DMS53 (cell line): ENCODE data around the gene CNPY3.
"Not testable (repeated sequence)": the region's sequence is repeated elsewhere in the genome, so short reads cannot be mapped to it uniquely, and the experiment has no call there.

Experiments
- DNase-seq: peaks from one replicate; lab custom pipeline; 2025; lab: John Stamatoyannopoulos, UW

Gene CNPY3

GRCh38 chr6:42928986-42929820 is at the start of gene CNPY3:
Gene CNPY3 (plus strand): TSS chr6:42929480. CDS start chr6:42929571, 91 bp downstream.
- peak; percentile 99 for DNase-seq

DNA sequence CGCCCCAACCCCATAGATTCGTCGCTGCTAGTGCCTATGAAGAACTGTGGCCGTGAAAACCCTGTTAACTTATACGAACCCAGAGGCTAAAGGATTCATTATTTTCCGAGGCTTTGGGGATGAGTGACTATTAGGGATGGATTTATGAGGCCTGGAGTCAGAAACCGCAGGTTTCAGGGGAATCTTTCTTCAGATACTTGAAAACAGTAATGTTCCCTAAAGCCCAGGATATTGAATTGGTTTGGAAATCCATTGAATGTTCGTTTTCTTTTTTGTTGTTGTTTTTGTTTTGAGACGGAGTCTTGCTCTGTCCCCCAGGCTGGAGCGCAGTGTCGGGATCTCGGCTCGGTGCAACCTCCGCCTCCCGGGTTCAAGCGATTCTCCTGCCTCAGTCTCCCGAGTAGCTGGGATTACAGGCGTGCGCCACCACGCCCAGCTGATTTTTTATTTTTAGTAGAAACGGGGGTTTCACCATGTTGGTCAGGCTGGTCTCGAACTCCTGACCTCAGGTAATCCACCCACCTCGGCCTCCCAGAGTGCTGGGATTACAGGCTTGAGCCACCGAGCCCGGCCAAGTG is 49.0 kb upstream of the CNPY3 start:
- DNase-seq = not testable (repeated sequence)

DNA sequence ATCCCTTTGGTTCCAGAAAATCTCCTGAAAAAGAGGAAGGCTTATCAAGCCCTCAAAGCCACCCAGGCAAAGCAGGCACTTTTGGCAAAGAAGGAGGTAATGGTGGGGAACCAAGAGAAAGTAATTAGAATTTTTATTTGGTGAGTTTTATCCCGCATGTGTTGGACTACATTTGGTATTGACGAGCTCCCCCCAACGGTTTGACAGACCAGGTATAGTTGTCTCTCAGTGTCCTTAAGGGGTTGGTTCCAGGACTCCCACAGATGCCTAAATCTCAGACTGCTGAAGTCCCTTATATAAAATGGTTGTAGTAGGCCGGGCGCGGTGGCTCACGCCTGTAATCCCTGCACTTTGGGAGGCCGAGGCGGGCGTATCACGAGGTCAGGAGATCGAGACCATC is 48.4 kb upstream of the CNPY3 start:
- not testable (repeated sequence) for DNase-seq

GRCh38 chr6:42885702-42886101 is 43.6 kb upstream of the CNPY3 start:
- no peak for DNase-seq

DNA sequence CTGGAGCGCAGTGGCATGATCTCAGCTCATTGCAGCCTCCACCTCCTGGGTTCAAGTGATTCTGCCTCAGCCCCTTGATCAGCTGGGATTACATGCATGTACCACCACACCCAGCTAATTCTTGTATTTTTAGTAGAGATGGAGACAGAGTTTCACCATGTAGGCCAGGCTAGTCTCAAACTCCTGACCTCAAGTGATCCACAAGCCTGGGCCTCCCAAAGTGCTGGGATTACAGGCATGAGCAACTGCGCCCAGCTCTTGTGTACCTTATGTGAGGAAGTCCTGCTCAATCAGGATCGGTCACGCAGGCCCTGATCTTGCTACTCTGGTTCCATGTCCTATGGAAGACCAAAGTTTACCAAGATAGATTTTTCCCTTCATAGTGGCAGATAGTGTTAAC is 41.1 kb upstream of the CNPY3 start:
- not testable (repeated sequence) for DNase-seq

DNA sequence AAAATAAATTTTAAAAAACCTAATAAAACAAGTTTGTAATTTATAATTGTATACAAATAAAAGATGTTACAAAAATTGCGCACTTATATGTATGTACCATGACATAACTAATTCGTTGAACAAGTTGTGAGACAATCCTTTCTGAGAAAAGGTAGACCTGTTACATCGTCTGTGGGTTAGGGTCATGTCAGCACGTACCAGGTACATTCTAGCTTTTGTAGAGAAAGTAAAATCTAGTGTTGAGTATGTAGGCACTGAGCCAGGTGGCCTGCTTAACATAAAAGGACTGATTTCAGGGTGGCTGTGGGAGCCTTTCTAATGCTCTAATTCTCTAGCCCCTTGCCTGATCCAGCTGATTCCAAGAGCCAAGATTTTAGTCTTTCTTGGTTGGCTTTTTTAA is 39.5 kb upstream of the CNPY3 start:
- peak; percentile 61 for DNase-seq

- peak; percentile 98 for DNase-seq
These were observed 38.7 kb upstream of the CNPY3 start for GRCh38 chr6:42890311-42891198.

DNA sequence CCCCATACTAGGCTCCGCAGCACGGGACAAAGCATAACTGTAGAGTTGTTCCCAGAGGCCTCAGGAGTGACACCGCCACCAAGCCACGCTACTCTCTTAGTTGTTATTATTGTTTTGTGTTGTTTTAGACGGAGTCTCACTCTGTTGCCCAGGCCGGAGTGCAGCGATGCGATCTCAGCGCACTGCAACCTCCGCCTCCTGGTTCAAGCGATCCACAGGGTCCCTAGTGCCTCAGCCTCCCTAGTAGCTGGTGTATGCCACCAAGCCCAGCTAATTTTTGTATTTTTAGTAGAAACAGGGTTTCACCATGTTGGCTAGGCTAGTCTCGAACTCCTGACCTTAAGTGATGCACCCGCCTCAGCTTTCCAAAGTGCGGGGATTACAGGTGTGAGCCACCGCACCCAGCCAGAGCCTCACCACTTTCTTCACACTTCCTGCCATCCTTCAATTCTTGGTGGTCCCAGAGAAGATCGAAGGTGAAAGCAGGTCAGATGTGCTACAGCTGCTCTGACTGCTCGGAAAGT is 38.0 kb upstream of the CNPY3 start:
- DNase-seq = no peak

- not testable (repeated sequence) for DNase-seq
These were observed 35.0 kb upstream of the CNPY3 start for GRCh38 chr6:42894041-42894828.

- DNase-seq = no peak
These were observed 33.0 kb upstream of the CNPY3 start for GRCh38 chr6:42896178-42896719.

DNA sequence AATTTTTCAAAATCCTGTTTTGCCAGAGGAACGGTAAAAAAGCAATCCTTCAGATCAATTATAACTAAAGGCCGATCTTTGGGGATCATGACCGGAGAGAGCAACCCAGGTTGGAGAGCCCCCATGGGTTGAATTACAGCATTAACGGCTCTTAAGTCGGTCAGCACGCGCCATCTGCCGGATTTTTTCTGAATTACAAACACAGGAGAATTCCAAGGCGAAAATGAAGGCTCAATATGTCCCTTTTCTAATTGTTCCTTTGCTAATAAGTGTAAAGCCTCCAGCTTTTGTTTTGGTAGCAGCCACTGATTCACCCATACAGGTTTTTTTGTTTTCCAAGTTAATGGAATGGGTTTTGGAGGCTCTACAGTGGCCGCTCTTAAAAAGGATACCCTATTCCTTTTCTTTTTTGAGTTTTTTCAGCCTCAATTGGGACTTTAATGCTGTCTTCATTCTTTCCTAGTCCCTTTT is 30.4 kb upstream of the CNPY3 start:
- peak; percentile 82 for DNase-seq

- no peak for DNase-seq
These were observed 29.4 kb upstream of the CNPY3 start for GRCh38 chr6:42899871-42900270.

- DNase-seq = peak; percentile 91
These were observed 27.7 kb upstream of the CNPY3 start for GRCh38 chr6:42901538-42901957.

DNA sequence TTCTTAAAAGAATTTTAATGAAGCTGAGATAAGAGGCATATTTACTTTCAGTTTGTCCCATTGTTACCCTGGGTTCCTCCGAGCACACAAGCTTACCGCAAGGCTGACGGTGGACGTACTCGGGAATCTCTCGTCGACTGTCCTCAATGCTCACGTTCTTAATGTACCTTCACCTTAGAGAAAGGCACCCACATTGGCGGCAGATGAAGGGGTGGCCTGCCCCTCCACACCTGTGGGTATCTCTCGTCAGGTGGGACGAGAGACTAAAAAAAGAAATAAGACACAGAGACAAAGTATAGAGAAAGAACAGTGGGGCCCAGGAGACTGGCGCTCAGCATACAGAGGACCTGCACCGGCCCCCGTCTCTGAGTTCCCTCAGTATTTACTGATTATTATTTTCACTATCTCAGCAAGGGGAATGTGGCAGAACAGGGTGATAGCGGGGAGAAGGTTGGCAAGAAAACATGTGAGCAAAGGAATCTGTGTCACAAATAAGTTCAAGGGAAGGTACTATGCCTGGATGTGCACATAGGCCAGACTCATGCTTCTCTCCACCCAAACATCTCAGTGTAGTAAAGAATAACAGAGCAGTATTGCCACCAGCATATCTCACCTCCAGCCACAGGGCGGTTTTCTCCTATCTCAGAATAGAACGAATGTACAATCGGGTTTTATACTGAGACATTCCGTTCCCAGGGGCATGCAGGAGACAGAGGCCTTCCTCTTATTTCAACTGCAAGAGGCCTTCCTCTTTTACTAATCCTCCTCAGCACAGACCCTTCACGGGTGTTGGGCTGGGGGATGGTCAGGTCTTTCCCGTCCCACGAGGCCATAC is 26.6 kb upstream of the CNPY3 start:
- DNase-seq = not testable (repeated sequence)

GRCh38 chr6:42904467-42904866 is 24.8 kb upstream of the CNPY3 start:
- DNase-seq = no peak

- no peak for DNase-seq
These were observed 21.9 kb upstream of the CNPY3 start for GRCh38 chr6:42907336-42907735.

- no peak for DNase-seq
These were observed 19.4 kb upstream of the CNPY3 start for GRCh38 chr6:42909835-42910234.

DNA sequence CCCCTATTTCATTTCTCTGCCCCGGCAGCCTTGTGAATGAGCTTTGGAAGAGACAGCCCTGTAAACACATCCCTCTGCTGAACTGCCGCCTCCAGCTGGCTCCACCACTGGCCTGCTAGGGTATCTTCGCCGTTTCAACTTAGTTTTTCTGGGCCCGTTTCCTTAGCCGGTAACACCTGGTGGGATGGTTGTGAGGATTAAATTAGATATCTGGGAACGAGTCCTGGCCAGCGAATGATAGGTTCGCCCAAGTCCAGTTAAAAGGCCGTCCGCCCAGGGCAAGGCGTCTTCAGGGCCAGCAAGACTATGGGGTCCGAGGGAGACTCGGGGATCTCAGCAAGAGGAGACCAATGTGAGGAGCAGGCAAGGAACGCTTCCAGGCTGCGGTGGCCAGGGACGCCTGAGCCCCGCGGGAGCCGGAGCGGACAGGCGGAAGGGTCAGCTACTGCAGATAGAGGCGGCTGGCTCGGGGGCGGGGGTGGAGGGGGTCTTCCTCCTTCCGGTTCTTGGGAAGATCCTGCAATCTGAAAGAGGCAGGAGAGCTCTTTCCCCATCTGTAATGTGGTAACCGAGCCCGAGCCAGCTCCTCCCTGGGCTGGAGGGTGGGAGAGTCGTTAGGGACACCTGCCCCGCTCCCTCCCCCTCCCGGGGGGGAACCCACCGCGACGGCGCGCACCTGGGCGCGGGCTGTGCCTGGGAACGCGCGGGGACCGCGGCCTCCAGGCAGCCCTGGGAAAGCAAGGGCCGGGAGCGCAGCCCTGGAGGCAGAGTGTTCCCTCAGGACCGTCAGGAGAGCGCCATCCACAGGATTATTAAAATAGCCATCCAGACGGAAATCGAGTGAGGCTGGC is 17.9 kb upstream of the CNPY3 start:
- peak; percentile 79 for DNase-seq

DNA sequence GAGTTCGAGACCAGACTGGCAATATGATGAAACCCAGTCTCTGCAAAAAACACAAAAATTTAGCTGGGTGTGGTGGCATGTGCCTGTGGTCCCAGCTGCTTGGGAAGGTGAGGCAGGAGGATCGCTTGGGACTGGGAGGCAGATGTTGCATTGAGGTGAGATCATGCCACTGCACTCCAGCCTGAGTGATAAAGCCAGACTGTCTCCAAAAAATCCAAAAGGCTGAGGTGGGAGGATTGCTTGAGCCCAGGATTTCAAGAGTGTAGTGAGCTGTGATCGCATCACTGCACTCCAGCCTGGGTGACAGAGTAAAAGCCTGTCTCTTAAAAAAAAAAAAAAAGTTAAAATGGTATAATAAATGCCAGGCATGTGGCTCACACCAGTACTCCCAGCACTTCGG is 14.7 kb upstream of the CNPY3 start:
- no peak for DNase-seq
